Effector memory CD8-positive, alpha-beta T cell (primary cell): ENCODE results near the gene CELF4.

ENCODE experiments used
- ATAC-seq: fragments of 150-1000 bp; cut with Tn5 transposase; replicated peaks from 2 replicates; pipeline ENCODE4 v1.10.0; 2021; ENCODE audit warnings: mild to moderate bottlenecking, moderate library complexity
- DNase-seq, 3 experiments: peaks; one replicate each; pipeline ENCODE4 v3.0.0; 2021
- H3K27ac Mint-ChIP-seq, 2 donors: one replicate each; pipeline ENCODE4 v1.8.0; 2022; ENCODE audit warnings: mild to moderate bottlenecking in 2 of 2, mixed read lengths in 2 of 2, moderate library complexity in 2 of 2
- H3K27me3 Mint-ChIP-seq, 2 donors: one replicate each; pipeline ENCODE4 v1.8.0; 2022; ENCODE audit warnings: mixed read lengths in 2 of 2
- H3K36me3 Mint-ChIP-seq: one replicate; pipeline ENCODE4 v1.8.0; 2022; ENCODE audit warnings: mild to moderate bottlenecking, moderate library complexity, mixed read lengths; ENCODE audit not compliant: insufficient read depth
- H3K4me1 Mint-ChIP-seq, 2 donors: one replicate each; pipeline ENCODE4 v1.8.0; 2022; ENCODE audit warnings: low read depth in 2 of 2, mixed read lengths in 2 of 2
- H3K4me3 Mint-ChIP-seq, 2 donors: one replicate each; pipeline ENCODE4 v1.8.0; 2022; ENCODE audit warnings: mild to moderate bottlenecking in 2 of 2, mixed read lengths in 2 of 2, moderate library complexity in 2 of 2
- H3K9me3 Mint-ChIP-seq, 2 donors: one replicate each; pipeline ENCODE4 v1.8.0; 2022; ENCODE audit warnings: mixed read lengths in 2 of 2

Gene CELF4

GRCh38 chr18:37502036-37502435 lies 63.6 kb downstream of the CELF4 start:
- no peaks in the 10 kb centered on the region for H3K36me3 Mint-ChIP-seq
- H3K27ac Mint-ChIP-seq = no peak overlapping the region
- DNase-seq (no peak), ATAC-seq (no peak)
- peaks cover 0 to 9% of the 10 kb centered on the region in 2 donors for H3K9me3 Mint-ChIP-seq
- H3K4me3 Mint-ChIP-seq = no peak overlapping the region
- H3K4me1 Mint-ChIP-seq = no peaks in the 10 kb centered on the region
- H3K27me3 Mint-ChIP-seq = peaks cover 15 to 52% of the 10 kb centered on the region in 2 donors

- Mint-ChIP-seq H3K27ac (no peak overlapping the region), H3K36me3 (no peaks in the 10 kb centered on the region), H3K9me3 (peaks cover 0 to 8% of the 10 kb centered on the region in 2 donors), H3K4me3 (no peak overlapping the region), H3K27me3 (peaks cover 15 to 52% of the 10 kb centered on the region in 2 donors), H3K4me1 (no peaks in the 10 kb centered on the region)
- DNase-seq (no peak), ATAC-seq (no peak)
Observed at GRCh38 chr18:37501136-37501535, 64.5 kb downstream of the CELF4 start.

GRCh38 chr18:37499913-37500312 lies 65.7 kb downstream of the CELF4 start:
- DNase-seq (no peak), ATAC-seq (no peak)
- H3K36me3 Mint-ChIP-seq = no peaks in the 10 kb centered on the region
- H3K4me3 Mint-ChIP-seq = no peak overlapping the region
- H3K27ac Mint-ChIP-seq = no peak overlapping the region
- peaks cover 15 to 52% of the 10 kb centered on the region in 2 donors for H3K27me3 Mint-ChIP-seq
- H3K9me3 Mint-ChIP-seq = peaks cover 0 to 8% of the 10 kb centered on the region in 2 donors
- no peaks in the 10 kb centered on the region for H3K4me1 Mint-ChIP-seq

GRCh38 chr18:37499044-37499443 lies 66.6 kb downstream of the CELF4 start:
- no peak for ATAC-seq

GRCh38 chr18:37497853-37498518 lies 67.6 kb downstream of the CELF4 start:
- Mint-ChIP-seq H3K4me1 (no peaks in the 10 kb centered on the region), H3K9me3 (peaks cover 0 to 12% of the 10 kb centered on the region in 2 donors), H3K36me3 (no peaks in the 10 kb centered on the region), H3K27me3 (peaks cover 15 to 50% of the 10 kb centered on the region in 2 donors), H3K27ac (no peak overlapping the region), H3K4me3 (no peak overlapping the region)
- no peak for ATAC-seq
- no peak for DNase-seq

More at GRCh38 chr18:37499044-37499443, 66.6 kb downstream of the CELF4 start:
- DNase-seq = no peak
- Mint-ChIP-seq H3K27me3 (peaks cover 15 to 52% of the 10 kb centered on the region in 2 donors), H3K27ac (peak overlapping the region in 1 of 2 donors; percentile 4), H3K9me3 (peaks cover 0 to 8% of the 10 kb centered on the region in 2 donors), H3K4me3 (no peak overlapping the region), H3K4me1 (no peaks in the 10 kb centered on the region), H3K36me3 (no peaks in the 10 kb centered on the region)

GRCh38 chr18:37496568-37496967 lies 69.0 kb downstream of the CELF4 start:
- Mint-ChIP-seq H3K9me3 (peaks cover 0 to 10% of the 10 kb centered on the region in 2 donors), H3K4me1 (no peaks in the 10 kb centered on the region), H3K27ac (no peak overlapping the region), H3K36me3 (no peaks in the 10 kb centered on the region), H3K27me3 (peaks cover 11 to 48% of the 10 kb centered on the region in 2 donors), H3K4me3 (no peak overlapping the region)
- no peak for ATAC-seq
- DNase-seq = no peak

- ATAC-seq (no peak), DNase-seq (no peak)
- Mint-ChIP-seq H3K27ac (no peak overlapping the region), H3K27me3 (peaks cover 13 to 50% of the 10 kb centered on the region in 2 donors), H3K36me3 (no peaks in the 10 kb centered on the region), H3K4me3 (no peak overlapping the region), H3K9me3 (peaks cover 3 to 6% of the 10 kb centered on the region in 2 donors), H3K4me1 (no peaks in the 10 kb centered on the region)
Observed at GRCh38 chr18:37495354-37495753, 70.2 kb downstream of the CELF4 start.

GRCh38 chr18:37494406-37494805 lies 71.2 kb downstream of the CELF4 start:
- ATAC-seq (no peak), DNase-seq (no peak)
- H3K9me3 Mint-ChIP-seq = peaks cover 3 to 6% of the 10 kb centered on the region in 2 donors
- H3K4me1 Mint-ChIP-seq = no peaks in the 10 kb centered on the region
- peaks cover 12 to 50% of the 10 kb centered on the region in 2 donors for H3K27me3 Mint-ChIP-seq
- H3K4me3 Mint-ChIP-seq = no peak overlapping the region
- H3K36me3 Mint-ChIP-seq = no peaks in the 10 kb centered on the region
- H3K27ac Mint-ChIP-seq = no peak overlapping the region

GRCh38 chr18:37493352-37493935 lies 72.2 kb downstream of the CELF4 start:
- no peaks in the 10 kb centered on the region for H3K4me1 Mint-ChIP-seq
- DNase-seq = no peak
- H3K36me3 Mint-ChIP-seq = no peaks in the 10 kb centered on the region
- H3K27me3 Mint-ChIP-seq = peaks cover 21 to 50% of the 10 kb centered on the region in 2 donors
- peaks cover 3 to 6% of the 10 kb centered on the region in 2 donors for H3K9me3 Mint-ChIP-seq
- ATAC-seq = no peak
- no peak overlapping the region for H3K4me3 Mint-ChIP-seq
- H3K27ac Mint-ChIP-seq = no peak overlapping the region

- peaks cover 3 to 6% of the 10 kb centered on the region in 2 donors for H3K9me3 Mint-ChIP-seq
- DNase-seq (no peak), ATAC-seq (no peak)
- H3K27me3 Mint-ChIP-seq = peaks cover 26 to 53% of the 10 kb centered on the region in 2 donors
- peaks cover 0 to 2% of the 10 kb centered on the region in 2 donors for H3K4me1 Mint-ChIP-seq
- H3K4me3 Mint-ChIP-seq = no peak overlapping the region
- H3K27ac Mint-ChIP-seq = no peak overlapping the region
- H3K36me3 Mint-ChIP-seq = no peaks in the 10 kb centered on the region
Observed at GRCh38 chr18:37492952-37493351, 72.6 kb downstream of the CELF4 start.

- Mint-ChIP-seq H3K36me3 (no peaks in the 10 kb centered on the region), H3K27me3 (peaks cover 40 to 68% of the 10 kb centered on the region in 2 donors), H3K4me1 (peaks cover 0 to 5% of the 10 kb centered on the region in 2 donors), H3K9me3 (peaks cover 3 to 6% of the 10 kb centered on the region in 2 donors), H3K27ac (no peak overlapping the region), H3K4me3 (no peak overlapping the region)
- ATAC-seq (no peak), DNase-seq (no peak)
Observed at GRCh38 chr18:37491526-37491925, 74.1 kb downstream of the CELF4 start.

GRCh38 chr18:37489998-37490397 lies 75.6 kb downstream of the CELF4 start:
- Mint-ChIP-seq H3K9me3 (peaks cover 3 to 6% of the 10 kb centered on the region in 2 donors), H3K27ac (no peak overlapping the region), H3K36me3 (no peaks in the 10 kb centered on the region), H3K27me3 (peaks cover 51 to 79% of the 10 kb centered on the region in 2 donors), H3K4me3 (no peak overlapping the region), H3K4me1 (peaks cover 0 to 9% of the 10 kb centered on the region in 2 donors)
- DNase-seq (no peak), ATAC-seq (no peak)

- no peaks in the 10 kb centered on the region for H3K36me3 Mint-ChIP-seq
- H3K27me3 Mint-ChIP-seq = peaks cover 59 to 89% of the 10 kb centered on the region in 2 donors
- peaks cover 3 to 8% of the 10 kb centered on the region in 2 donors for H3K9me3 Mint-ChIP-seq
- H3K27ac Mint-ChIP-seq = no peak overlapping the region
- peaks cover 0 to 9% of the 10 kb centered on the region in 2 donors for H3K4me1 Mint-ChIP-seq
- no peak overlapping the region for H3K4me3 Mint-ChIP-seq
- no peak for DNase-seq
- no peak for ATAC-seq
Observed at GRCh38 chr18:37489011-37489410, 76.6 kb downstream of the CELF4 start.

GRCh38 chr18:37487400-37487867 lies 78.2 kb downstream of the CELF4 start:
- peaks cover 0 to 9% of the 10 kb centered on the region in 2 donors for H3K4me1 Mint-ChIP-seq
- H3K4me3 Mint-ChIP-seq = no peak overlapping the region
- no peak for ATAC-seq
- H3K36me3 Mint-ChIP-seq = no peaks in the 10 kb centered on the region
- no peak overlapping the region for H3K27ac Mint-ChIP-seq
- H3K27me3 Mint-ChIP-seq = peaks cover 65 to 86% of the 10 kb centered on the region in 2 donors
- DNase-seq = no peak
- peaks cover 3 to 4% of the 10 kb centered on the region in 2 donors for H3K9me3 Mint-ChIP-seq
